HUES48 (cell line): ENCODE results near the gene IRAK1.

Source experiments
- H3K27ac ChIP-seq: one replicate; pipeline ENCODE4 v1.7.0; 2013; ENCODE audit warnings: low read depth, low read length, inconsistent platforms
- H3K27me3 ChIP-seq: 2 replicates; pipeline ENCODE4 v1.6.1; 2013; ENCODE audit warnings: mild to moderate bottlenecking, low read length; ENCODE audit not compliant: control insufficient read depth, insufficient read depth
- H3K36me3 ChIP-seq: 2 replicates; pipeline ENCODE4 v1.6.1; 2013; ENCODE audit warnings: low read length; ENCODE audit not compliant: control insufficient read depth, insufficient read depth
- H3K4me1 ChIP-seq: 2 replicates; pipeline ENCODE4 v1.6.1; 2013; ENCODE audit warnings: mild to moderate bottlenecking, low read length; ENCODE audit not compliant: control insufficient read depth, insufficient read depth
- H3K4me3 ChIP-seq: 2 replicates; pipeline ENCODE4 v1.5.1; 2013; ENCODE audit warnings: mild to moderate bottlenecking, low read depth, low read length
- H3K9ac ChIP-seq: 2 replicates; pipeline ENCODE4 v1.6.1; 2013; ENCODE audit warnings: mild to moderate bottlenecking, low read depth, low read length, moderate library complexity
- H3K9me3 ChIP-seq: 2 replicates; pipeline ENCODE4 v1.6.1; 2013; ENCODE audit warnings: low read length; ENCODE audit not compliant: control insufficient read depth, insufficient read depth

The IRAK1 gene

DNA sequence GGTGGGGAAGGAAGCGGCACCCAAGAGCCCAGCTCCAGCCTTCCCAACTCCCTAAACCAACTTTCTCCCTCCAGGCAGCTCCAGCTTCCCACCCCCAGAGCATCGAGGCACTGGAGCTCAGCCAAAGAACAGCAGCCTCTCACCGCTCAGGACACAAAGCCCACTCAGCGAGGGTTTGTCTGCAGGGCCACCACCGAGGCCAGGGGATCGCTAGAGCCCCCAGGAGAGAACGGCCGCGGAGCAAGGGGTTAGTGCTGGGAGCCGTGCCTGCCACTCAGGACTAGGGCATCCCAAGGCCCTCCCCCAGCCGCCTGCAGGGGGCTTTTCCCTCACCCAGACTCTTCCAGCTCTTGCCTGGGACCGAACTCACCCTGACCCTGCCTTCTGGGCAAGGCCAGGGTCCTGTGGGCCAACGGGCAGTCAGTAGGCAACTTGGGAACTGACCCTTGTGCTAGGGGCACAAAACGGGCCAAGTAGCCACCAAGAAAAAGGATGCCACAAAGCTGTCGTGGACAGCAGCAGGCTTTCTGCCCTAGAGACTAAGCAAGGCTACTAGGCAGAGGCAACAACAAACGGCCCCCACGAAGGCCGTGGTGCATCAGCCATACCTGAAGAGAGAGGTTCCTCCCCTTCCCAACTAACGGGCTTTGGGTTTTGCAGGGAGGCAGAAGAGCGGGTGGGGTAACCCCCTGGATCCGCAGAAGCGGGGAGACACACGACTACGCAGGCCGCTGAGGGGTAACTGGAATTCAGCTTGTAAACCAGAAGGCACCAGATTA lies 50.4 kb downstream of the IRAK1 start:
- H3K9me3 ChIP-seq, result no peaks in the 10 kb centered on the region
- peak overlapping the region; percentile 83 for H3K4me3 ChIP-seq
- 0 out of 2 replicates have a peak overlapping the region, but pooled peaks have one; percentile 11 for H3K9ac ChIP-seq
- H3K27me3 ChIP-seq, result no peaks in the 10 kb centered on the region
- H3K36me3 ChIP-seq, result peaks cover 8% of the 10 kb centered on the region
- peaks cover 27% of the 10 kb centered on the region for H3K4me1 ChIP-seq
- H3K27ac ChIP-seq, result peak overlapping the region; percentile 27

- Histone ChIP-seq H3K9me3 (no peaks in the 10 kb centered on the region), H3K9ac (no peak overlapping the region), H3K27me3 (no peaks in the 10 kb centered on the region), H3K4me3 (peak overlapping the region; percentile 83), H3K36me3 (peaks cover 14% of the 10 kb centered on the region), H3K4me1 (peaks cover 27% of the 10 kb centered on the region), H3K27ac (peak overlapping the region; percentile 27)
Measured at GRCh38 chrX:153968754-153969124, 51.0 kb downstream of the IRAK1 start.

GRCh38 chrX:153968255-153968654 lies 51.4 kb downstream of the IRAK1 start:
- peaks cover 18% of the 10 kb centered on the region for H3K36me3 ChIP-seq
- H3K27me3 ChIP-seq, result no peaks in the 10 kb centered on the region
- peak overlapping the region; percentile 83 for H3K4me3 ChIP-seq
- peak overlapping the region; percentile 66 for H3K27ac ChIP-seq
- H3K9me3 ChIP-seq, result no peaks in the 10 kb centered on the region
- H3K4me1 ChIP-seq, result peaks cover 27% of the 10 kb centered on the region
- no peak overlapping the region for H3K9ac ChIP-seq

DNA sequence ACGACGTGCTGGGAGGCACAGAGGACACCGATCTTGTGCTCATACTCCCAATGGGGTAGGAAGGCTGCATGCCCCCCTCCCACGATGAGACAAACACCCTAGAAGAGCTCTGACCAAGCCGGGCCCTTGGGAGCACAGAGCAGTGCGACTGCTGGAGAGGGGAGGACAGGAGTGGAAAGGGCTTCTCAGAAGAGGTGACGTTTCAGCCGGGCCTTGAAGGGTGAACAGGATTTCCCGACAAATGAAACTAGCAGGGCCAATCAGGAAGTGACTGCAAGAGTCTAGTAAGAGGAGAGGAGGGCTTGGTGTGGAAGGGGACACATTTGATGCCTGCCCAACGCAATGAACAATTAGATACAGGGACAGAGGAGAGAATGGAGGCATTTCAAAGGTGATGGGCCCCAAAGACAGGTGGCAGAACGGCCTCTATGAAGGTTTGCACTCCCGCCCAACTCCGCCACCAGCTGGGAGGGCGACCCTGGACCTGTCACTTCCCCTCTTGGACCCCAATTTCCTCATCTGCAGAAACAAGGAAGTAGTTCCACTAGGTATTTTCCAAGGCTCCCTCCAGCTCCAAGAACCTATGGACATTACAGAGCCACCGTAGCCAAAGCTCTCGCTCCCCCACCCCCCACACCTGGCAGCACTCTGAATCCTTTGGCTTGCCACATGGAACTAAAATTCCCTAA lies 52.0 kb downstream of the IRAK1 start:
- H3K4me3 ChIP-seq, result peak overlapping the region; percentile 83
- peaks cover 27% of the 10 kb centered on the region for H3K4me1 ChIP-seq
- peaks cover 24% of the 10 kb centered on the region for H3K36me3 ChIP-seq
- H3K9me3 ChIP-seq, result no peaks in the 10 kb centered on the region
- no peaks in the 10 kb centered on the region for H3K27me3 ChIP-seq
- no peak overlapping the region for H3K9ac ChIP-seq
- peak overlapping the region; percentile 66 for H3K27ac ChIP-seq

DNA sequence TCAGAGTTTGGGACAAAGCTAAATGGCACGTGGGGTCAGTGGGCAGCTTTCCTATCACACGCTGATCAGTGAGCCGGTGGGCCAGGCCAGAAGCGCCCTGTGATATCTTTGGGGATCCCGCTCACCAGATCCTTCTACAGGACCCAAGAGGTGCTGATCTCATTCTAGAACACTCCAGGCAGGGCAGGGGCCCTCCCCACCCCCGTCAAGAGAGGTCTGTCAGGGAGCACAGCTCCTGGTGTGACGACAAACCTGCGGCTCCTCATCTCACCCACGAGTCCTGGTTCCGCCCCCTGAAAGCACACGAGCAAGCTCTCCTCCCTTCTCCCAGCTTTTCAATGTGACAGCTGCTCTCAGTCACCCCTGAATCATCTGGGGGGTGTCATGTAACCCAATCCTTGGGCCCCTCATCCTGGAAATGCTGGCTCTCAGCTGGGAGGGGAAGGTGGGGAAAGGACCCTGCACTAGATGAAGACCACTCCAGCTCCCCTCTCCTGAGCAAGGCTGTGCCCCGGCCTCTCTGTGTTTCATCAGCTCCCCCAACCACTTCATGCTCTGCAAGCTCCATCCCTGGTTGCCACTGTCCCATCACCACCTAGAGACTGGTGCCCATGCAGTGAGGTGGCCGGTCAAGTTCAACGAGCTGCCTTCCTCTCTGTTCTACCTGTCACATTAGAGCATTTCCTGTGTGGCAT lies 52.7 kb downstream of the IRAK1 start:
- Histone ChIP-seq H3K4me3 (no peak overlapping the region), H3K27ac (no peak overlapping the region), H3K4me1 (peaks cover 27% of the 10 kb centered on the region), H3K36me3 (peaks cover 31% of the 10 kb centered on the region), H3K9ac (no peak overlapping the region), H3K27me3 (no peaks in the 10 kb centered on the region), H3K9me3 (no peaks in the 10 kb centered on the region)

DNA sequence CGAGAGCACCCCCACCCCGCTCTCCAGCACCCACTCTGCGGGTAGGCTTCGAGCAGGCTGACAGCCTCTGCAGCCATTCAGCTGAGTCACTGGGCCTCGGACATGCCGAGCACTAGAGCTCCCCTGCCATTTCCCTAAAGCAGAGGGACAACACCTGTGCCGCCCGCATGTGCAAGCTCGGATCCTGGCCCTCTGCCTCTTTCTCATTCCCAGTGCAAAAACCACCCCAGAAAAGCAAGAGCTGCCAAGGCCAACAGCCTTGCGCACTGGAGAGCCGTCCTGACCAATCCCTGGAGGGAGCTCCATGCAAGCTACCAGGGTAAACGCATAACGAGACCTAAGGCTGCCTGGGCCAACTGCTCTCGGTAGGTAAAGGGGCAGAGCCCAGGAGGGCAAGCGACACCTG lies 53.4 kb downstream of the IRAK1 start:
- H3K27me3 ChIP-seq, result no peaks in the 10 kb centered on the region
- no peaks in the 10 kb centered on the region for H3K9me3 ChIP-seq
- H3K27ac ChIP-seq, result no peak overlapping the region
- H3K9ac ChIP-seq, result no peak overlapping the region
- H3K4me1 ChIP-seq, result peaks cover 27% of the 10 kb centered on the region
- no peak overlapping the region for H3K4me3 ChIP-seq
- peaks cover 38% of the 10 kb centered on the region for H3K36me3 ChIP-seq

DNA sequence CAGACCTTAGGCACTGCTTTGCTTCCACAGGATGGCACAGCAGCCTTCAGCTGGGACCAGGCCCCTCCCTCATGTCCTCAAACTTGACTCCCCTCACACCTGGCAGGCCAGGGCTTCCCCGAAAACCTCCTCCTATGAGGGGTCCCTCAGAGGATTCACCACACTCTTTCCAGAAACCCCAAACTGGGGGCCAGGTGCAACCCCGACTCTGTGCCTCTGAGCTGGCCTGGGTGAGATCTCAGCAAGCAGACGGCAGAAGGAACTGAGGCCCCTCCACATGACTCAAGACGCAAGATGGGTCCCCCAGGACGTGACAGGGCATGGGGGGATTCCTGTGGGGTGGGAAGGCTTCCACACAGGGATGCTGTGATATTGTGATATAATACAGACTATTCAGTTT lies 54.3 kb downstream of the IRAK1 start:
- Histone ChIP-seq H3K9ac (no peak overlapping the region), H3K4me3 (no peak overlapping the region), H3K27me3 (no peaks in the 10 kb centered on the region), H3K27ac (no peak overlapping the region), H3K9me3 (no peaks in the 10 kb centered on the region), H3K4me1 (peaks cover 27% of the 10 kb centered on the region), H3K36me3 (peaks cover 47% of the 10 kb centered on the region)

DNA sequence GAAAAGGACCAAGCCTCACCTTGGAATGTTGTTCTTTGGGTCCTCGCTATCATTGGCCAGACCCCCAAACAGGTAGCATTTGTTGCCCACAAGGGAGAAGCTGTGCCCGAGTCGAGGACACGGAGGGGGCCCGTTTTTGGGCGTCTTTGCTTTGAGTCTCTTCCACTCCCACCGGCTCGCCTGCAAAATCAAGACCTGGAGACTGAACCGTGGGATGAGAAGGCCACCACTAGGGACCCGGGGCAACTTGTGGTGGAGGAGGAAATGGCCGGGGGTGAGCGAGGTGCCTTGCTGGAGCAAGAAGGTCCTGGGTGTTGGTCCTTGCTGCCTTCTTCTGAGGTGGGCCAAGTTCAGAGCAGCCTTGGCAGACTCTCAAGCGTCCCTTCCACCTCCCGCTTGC lies 55.6 kb downstream of the IRAK1 start:
- H3K9ac ChIP-seq, result no peak overlapping the region
- H3K36me3 ChIP-seq, result peaks cover 60% of the 10 kb centered on the region
- peaks cover 27% of the 10 kb centered on the region for H3K4me1 ChIP-seq
- no peak overlapping the region for H3K27ac ChIP-seq
- no peaks in the 10 kb centered on the region for H3K27me3 ChIP-seq
- no peak overlapping the region for H3K4me3 ChIP-seq
- no peaks in the 10 kb centered on the region for H3K9me3 ChIP-seq

DNA sequence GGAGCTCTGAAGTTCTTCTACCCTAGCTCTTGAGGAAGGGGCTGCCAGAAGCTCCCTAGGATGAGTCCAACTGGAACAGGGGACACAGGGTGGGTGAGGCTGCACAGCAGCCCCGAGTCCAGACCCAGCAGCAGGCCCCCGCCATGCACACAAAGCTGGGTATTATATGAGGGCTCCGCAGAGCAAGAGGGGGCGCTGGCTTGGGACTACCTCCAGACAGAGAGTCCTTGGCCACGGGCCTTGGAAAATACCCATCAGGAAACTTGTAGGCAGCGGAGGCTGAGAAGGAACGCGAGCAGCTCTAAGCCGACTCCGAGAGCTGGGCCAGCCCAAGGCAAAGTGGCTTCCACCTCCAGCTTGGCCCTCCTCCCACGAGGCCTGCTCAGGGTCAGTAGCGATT lies 56.2 kb downstream of the IRAK1 start:
- H3K9ac ChIP-seq, result no peak overlapping the region
- no peak overlapping the region for H3K27ac ChIP-seq
- no peaks in the 10 kb centered on the region for H3K27me3 ChIP-seq
- H3K4me3 ChIP-seq, result no peak overlapping the region
- peaks cover 66% of the 10 kb centered on the region for H3K36me3 ChIP-seq
- H3K9me3 ChIP-seq, result no peaks in the 10 kb centered on the region
- H3K4me1 ChIP-seq, result peaks cover 21% of the 10 kb centered on the region

GRCh38 chrX:153961292-153961691 lies 58.4 kb downstream of the IRAK1 start:
- H3K27me3 ChIP-seq, result no peaks in the 10 kb centered on the region
- no peak overlapping the region for H3K27ac ChIP-seq
- no peaks in the 10 kb centered on the region for H3K9me3 ChIP-seq
- H3K36me3 ChIP-seq, result peaks cover 88% of the 10 kb centered on the region
- H3K9ac ChIP-seq, result no peak overlapping the region
- H3K4me3 ChIP-seq, result no peak overlapping the region
- no peaks in the 10 kb centered on the region for H3K4me1 ChIP-seq

- H3K4me1 ChIP-seq, result no peaks in the 10 kb centered on the region
- H3K9ac ChIP-seq, result no peak overlapping the region
- no peaks in the 10 kb centered on the region for H3K27me3 ChIP-seq
- peaks cover 93% of the 10 kb centered on the region for H3K36me3 ChIP-seq
- H3K9me3 ChIP-seq, result no peaks in the 10 kb centered on the region
- no peak overlapping the region for H3K4me3 ChIP-seq
- H3K27ac ChIP-seq, result no peak overlapping the region
Measured at GRCh38 chrX:153960786-153961185, 58.9 kb downstream of the IRAK1 start.
